ENCODE measurements around the gene MYO5B.
"Not testable (repeated sequence)": the region's sequence is repeated elsewhere in the genome, so short reads cannot be mapped to it uniquely, and the experiment has no call there.

MYO5B gene

GRCh38 chr18:49814147-49814499 lies 380.8 kb downstream of the MYO5B start:
- no peak for DNase-seq

DNA sequence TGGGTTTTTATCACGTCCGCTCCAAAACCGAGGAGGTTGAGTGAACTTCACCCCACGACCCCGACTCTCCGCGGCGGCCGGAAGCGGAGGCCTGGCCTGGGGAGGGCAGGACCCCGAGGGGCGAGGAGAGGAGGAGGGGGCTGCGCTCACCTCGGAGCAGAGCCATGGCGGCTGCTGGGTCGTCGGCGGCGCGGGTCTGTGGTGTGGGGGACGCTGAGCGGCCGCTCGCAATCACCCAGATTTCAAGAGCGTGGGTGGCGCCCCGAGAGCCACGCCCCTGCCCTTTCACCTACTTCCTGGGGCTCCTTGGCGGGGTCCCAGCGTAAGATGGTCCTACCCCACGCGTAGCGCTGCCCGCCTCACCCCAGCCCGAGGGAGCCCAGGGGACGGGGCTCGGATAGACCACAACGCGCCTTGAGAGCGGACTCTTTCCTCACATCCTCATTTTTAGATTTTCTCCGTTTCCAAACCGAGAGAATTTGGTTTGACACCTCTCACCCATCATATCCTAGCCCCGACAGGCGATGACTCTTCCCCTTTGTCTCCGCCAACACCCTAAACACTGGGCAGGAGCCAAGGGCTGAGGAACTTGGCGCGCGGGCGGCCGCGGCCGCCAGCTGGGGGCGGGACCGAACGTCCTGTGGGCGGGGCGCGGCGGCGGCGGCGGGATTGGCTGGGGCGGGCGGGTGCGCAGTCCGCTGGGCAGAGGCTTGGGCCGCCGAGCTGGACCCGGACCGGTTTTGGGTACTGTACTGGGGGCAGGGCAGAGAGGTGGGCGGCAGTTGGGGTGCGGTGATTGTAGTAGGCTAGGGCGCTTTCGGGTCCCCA lies 381.4 kb downstream of the MYO5B start, which contains the start of gene ACAA2:
ACAA2 (minus strand) TSS at position 215 of the 828 bp plus-strand sequence; CDS start at position 166, 49 bp downstream.
- peak; percentile 83 for DNase-seq

- DNase-seq = no peak
Measured at GRCh38 chr18:49813069-49813318, 382.0 kb downstream of the MYO5B start.

DNA sequence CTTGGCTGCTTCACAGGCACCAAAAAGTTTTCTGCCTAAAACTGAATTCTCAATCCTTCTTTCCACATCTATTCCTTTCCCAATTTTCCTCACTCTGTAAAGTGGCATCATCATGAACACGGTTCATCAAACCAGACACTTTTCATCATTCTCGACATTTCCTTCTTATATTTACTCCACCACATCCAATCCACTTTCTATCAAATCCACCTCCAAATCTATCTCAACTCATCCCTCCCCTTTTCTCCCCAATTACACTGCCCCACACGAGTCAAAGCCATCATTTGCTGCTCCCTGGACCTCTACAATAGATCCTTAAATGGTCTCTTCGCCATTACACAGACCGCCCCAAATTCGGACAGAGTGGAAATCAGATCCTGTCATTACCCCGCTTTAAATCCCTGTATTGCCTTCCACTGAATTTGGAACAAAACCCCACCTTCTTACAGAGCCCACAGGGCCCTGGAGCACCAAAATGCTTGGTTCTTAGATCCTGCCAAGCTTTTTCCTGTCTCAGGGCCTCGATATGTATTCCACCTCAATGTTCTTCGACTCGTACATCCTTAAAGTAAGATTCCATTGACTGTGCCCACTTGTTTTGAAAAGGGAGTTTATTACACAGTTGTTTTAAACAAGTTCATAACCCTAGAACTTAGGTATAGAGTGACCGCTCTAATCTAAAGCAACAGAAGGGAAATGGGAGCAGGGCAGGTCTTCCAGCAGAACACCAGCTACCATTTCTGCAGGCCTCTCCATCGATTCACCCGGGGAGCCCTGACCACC lies 382.5 kb downstream of the MYO5B start:
- DNase-seq = no peak

- no peak for DNase-seq
Measured at GRCh38 chr18:49811151-49811938, 383.6 kb downstream of the MYO5B start.

DNA sequence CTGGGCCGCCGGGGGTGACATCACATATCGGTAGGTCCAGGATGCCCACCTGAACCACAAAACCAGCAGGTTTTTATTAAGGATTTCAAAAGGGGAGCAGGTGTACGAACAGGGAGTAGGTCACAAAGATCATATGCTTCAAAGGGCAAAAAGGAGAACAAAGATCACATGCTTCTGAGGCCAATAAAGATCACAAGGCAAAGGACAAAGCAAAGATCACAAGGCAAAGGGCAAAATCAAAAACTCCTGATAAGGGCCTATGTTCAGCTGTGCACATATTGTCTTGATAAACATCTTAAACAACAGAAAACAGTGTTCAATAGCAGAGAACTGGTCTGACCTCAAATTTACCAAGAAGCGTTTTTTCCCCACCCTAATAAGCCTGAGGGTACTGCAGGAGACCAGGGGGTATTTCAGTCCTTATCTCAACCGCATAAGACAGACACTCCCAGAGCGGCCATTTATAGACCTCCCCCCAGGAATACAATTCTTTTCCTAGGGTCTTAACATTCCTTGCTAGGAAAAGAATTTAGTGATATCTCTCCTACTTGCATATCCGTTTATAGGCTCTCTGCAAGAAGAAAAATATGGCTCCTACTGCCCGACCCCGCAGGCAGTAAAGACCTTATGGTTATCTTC lies 386.3 kb downstream of the MYO5B start:
- DNase-seq = not testable (repeated sequence)

DNA sequence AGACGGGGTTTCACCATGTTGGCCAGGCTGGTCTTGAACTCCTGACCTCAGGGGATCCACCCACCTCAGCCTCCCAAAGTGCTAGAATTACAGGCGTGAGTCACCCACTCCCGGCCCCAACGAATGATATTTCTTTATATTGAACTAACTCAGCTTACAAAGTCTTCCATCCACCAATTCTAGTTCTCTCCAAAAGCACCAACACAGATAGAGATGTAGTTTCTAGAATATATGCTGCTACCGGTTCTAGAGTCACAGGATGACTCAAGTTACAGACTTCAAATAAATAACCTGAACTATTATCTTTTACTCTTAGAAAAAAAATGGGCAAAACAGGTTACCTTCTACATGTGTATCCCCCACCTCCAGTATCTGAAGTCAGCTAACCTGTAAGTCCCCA lies 390.9 kb downstream of the MYO5B start:
- no peak for DNase-seq

DNA sequence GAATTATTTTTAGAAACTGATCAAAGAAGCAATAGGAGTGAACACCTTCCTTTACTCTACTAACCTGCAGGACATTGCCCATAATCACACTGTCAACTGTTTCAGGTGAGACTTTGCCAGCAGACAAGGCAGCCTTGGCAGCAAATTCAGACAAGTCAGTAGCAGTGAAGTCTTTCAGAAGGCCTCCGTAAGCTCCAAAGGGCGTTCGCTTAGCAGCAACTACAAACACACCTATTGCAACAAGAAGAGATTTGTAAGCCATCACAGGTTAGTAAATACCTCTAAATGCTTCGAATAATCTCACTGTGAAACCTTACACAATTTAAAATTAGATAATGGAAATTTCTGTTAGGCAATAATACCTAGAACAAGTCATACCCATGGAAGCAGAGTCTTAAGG lies 392.3 kb downstream of the MYO5B start:
- DNase-seq = no peak

- not testable (repeated sequence) for DNase-seq
Measured at GRCh38 chr18:49800491-49800890, 394.5 kb downstream of the MYO5B start.

DNA sequence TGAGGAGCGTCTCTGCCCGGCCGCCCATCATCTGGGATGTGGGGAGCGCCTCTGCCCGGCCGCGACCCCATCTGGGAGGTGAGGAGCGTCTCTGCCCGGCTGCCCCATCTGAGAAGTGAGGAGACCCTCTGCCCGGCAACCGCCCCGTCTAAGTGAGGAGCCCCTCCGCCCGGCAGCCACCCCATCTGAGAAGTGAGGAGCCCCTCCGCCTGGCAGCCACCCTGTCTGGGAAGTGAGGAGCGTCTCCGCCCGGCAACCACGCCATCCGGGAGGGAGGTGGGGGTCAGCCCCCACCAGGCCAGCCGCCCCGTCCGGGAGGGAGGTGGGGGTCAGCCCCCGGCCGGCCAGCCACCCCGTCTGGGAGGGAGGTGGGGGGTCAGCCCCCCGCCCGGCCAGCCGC lies 395.1 kb downstream of the MYO5B start:
- DNase-seq = not testable (repeated sequence)

GRCh38 chr18:49798001-49798400 lies 396.9 kb downstream of the MYO5B start:
- DNase-seq = no peak

DNA sequence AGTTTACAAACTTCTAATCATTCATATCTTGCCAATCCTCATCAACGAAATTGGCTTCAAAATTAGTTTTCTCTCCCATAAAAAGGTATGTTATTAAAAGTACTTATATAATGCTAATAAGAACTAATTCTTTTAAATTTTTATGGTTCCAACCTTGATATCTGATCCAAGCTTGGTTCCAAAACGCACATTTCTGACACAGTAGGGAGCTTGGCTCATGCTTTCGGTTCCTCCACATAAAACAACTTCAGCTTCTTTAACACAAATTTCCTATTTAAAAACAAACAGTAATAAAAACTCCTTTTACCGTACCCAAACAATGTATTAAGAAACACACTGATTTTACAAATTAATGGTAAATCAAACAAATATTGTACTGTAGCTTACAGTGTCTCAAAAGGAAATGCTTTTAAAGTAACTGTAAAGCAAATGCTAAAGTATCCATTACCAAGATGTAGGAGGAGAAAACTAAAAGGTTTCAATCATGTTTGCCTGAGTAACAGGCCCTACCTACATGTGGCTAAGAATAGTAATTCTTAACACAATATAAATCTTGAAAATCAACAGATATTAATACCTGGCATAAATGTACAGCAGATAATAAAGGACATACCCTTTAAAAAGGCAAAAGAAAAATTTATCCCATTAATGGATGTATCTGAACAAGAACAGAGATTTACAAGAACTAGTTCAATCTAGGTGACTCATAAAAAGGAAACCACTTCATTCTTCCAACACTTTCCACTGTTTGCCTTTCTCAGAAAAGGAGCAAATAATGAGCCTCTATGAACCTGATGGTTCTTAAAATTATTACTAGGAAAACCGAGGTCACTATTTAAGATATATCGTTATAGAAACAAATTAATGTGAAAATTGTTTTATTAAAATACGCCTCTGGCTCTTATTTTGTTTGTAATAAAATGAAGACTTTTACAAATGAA lies 399.1 kb downstream of the MYO5B start:
- no peak for DNase-seq

- no peak for DNase-seq
Measured at GRCh38 chr18:49794743-49795142, 400.2 kb downstream of the MYO5B start.

DNA sequence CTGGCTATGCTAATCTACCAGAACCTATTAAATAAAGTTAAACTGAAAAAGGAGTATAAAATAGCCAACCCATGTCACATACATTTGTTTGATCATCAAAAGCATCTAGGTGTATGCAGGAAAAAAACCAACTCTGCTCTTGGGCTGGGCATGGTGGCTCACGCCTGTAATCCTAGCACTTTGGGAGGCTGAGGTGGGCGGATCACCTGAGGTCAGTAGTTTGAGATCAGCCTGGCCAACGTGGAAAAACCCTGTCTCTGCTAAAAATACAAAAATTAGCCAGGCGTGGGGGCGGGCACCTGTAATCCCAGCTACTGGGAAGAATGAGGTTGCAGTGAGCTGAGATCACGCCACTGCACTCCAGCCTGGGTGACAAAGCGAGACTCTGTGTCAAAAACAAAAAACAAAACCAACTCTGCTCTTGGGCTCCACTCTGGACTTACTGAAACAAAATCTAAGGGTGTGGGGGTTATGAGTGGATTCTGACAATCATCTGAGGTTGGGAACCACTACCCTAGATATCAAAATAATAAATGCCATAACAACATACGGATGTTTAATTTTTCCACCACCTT lies 405.3 kb downstream of the MYO5B start:
- DNase-seq = not testable (repeated sequence)

- DNase-seq = no peak
Measured at GRCh38 chr18:49788327-49788898, 406.5 kb downstream of the MYO5B start.

DNA sequence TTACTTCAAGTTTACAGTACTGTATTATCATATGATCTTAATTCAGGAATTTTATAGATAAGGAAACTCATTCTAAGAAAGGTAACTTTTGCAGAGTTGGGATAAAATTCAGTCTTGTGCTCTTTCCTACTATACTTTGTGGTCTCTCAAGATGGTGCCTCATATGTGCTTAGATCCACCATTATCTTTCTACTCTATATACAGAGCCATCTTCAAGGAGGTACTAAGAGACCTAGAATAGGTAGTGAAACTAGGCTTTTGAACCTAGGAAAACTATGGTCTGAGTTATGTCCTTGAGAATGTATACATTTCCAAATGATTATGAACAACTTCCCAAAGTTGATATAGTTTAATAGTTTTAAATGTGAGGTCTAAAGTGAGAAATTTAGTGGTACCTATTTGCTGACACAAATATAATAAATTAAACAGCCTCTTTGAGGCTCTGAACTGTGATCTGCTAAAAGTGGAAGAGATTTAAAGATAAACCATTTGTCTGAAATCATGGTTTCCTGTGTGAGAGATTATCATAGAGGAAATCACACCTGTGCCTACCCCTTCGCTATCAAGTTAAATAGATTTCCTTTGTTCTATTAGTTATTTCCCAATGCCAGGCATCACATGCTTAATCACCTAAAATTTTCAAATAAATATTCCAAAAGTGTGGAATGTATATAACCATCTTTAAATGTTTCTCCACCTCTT lies 408.8 kb downstream of the MYO5B start:
- DNase-seq = no peak

DNA sequence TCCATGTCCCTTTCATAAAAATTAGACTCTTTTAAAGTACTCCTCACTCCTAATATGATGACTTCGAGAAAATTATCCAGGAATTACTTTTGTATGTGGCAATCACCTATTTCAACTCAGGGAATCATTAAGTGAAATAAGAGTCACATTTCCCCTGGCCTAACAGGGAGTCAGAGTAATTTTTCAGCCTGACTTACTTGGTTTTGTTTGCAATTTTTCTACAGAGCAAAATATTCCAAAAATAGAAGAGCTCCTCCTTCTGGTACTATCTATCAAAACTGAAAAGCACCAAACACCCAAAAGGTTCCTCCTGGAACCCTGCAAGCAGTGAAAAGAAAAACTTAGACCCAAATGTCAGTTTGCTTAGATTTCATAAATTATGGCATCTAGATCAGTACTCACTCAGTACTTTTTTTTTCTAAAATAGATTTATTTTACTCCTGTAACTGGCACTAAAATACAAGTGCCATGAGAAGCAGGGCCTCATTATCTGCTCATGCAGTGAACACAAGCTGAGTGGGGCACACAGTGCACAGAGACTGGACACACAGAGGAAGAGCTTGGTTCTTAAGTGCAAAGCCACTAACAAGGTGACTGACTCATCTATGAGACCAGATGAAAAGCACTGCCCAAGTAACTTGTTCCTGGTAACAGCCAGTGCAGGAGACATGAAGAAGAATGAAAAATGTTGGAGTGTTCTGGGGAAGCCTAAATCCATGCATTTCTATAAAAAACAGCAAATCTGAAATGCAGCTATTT lies 410.3 kb downstream of the MYO5B start:
- DNase-seq = no peak

DNA sequence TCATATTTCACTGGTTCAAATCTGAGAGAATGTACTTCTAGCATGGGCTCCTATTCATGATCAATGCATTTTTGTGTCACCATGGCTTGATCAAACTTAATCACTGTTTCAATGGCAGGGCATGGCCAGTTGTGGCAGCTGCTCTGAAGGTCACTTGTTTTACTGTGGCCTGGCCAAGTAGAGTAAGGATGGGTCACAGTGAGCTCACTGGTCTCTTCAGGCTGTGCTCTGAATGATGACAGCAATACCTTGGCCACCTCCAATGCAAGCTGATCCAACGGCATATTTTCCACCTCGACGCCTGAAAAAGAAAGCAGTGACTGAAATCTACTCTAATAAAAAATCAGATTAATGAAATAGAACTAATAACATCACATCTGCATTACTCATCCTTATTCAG lies 411.3 kb downstream of the MYO5B start:
- DNase-seq = not testable (repeated sequence)

GRCh38 chr18:49778826-49779465 lies 416.0 kb downstream of the MYO5B start:
- DNase-seq = no peak

All from CD4-positive, alpha-beta T cell treated with Interleukin-17A for 4 hours (primary cell).